Measurements from ENCODE around the gene CRYBB3.
"Not testable (repeated sequence)": the region's sequence is repeated elsewhere in the genome, so short reads cannot be mapped to it uniquely, and the experiment has no call there.

Gene CRYBB3

DNA sequence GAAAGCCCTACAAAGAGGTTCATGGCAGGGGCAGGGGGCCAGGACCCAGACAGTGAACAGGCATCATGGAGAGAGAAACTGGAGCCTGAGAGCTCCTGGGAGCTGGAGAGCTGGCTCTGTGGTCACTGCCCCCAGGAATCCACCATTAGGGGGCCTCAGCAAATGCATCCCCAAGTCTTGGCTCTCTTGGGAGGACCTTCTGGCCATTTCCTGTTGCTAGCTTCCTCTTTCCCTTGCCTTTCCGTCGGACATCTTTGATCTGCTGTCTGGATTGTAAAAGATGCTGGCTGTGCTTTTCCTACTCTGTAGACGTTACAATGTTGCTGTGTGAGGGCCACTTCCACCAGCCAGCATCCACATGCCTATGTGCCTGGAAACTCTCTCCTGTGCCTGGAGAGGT is 12.7 kb downstream of the CRYBB3 start:
- TF ChIP-seq POLR2AphosphoS5 (IDR thresholded peaks at IDR 0.05; ENCODE audit: low read depth, low read length), result no peak
- TF ChIP-seq POLR2A (IDR thresholded peaks at IDR 0.05; ENCODE audit: low read depth, low read length), result no peak
- no peak for TF ChIP-seq TAF1 (IDR thresholded peaks at IDR 0.05; ENCODE audit: borderline replicate concordance, low read depth, low read length)
- DNase-seq (ENCODE audit: insufficient read length), result no peak
- no peak for FAIRE-seq

DNA sequence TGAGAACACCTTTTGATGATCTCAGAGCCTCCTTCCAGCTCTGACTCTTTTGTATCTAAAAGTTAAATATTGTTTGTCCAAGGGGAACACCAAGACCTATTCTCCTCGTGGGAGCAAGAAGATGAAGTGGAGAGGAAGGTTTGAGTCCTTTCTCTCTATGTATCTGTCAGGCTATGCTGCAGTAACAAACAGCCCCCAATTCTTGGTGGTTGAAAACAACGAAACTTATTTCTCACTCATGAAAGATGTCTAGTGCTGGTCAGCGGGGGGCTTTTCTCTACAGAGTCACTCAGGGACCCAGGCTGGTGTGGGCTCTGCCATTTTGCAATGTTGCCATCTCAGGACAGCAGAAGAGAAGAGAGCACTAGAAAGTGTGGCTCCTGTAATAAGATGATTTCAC is 13.6 kb downstream of the CRYBB3 start:
- TF ChIP-seq TAF1 (IDR thresholded peaks at IDR 0.05; ENCODE audit: borderline replicate concordance, low read depth, low read length) (no peak), POLR2AphosphoS5 (IDR thresholded peaks at IDR 0.05; ENCODE audit: low read depth, low read length) (no peak), POLR2A (IDR thresholded peaks at IDR 0.05; ENCODE audit: low read depth, low read length) (no peak)
- FAIRE-seq (no peak), DNase-seq (ENCODE audit: insufficient read length) (no peak)

DNA sequence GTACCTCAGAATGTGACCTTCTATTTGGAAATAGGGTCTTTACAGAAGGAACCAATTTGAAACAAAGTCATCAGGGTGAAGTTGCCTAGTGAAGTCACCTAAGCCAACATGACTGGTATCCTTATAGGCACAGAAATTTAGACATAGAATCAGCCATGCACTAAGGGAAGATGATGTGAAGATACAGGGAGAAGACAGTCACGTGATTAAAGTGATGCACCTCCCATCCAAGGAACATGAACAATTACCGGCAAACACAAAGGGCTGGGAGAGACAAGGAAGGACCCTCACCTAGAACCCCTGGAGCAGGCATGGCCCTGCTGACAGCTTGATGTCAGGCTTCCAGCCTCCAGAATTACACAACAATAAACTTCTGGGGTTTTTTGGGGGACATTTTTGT is 16.6 kb downstream of the CRYBB3 start:
- DNase-seq (ENCODE audit: insufficient read length), result no peak
- TF ChIP-seq TAF1 (IDR thresholded peaks at IDR 0.05; ENCODE audit: borderline replicate concordance, low read depth, low read length), result no peak
- no peak for TF ChIP-seq POLR2A (IDR thresholded peaks at IDR 0.05; ENCODE audit: low read depth, low read length)
- no peak for TF ChIP-seq POLR2AphosphoS5 (IDR thresholded peaks at IDR 0.05; ENCODE audit: low read depth, low read length)
- FAIRE-seq, result no peak

DNA sequence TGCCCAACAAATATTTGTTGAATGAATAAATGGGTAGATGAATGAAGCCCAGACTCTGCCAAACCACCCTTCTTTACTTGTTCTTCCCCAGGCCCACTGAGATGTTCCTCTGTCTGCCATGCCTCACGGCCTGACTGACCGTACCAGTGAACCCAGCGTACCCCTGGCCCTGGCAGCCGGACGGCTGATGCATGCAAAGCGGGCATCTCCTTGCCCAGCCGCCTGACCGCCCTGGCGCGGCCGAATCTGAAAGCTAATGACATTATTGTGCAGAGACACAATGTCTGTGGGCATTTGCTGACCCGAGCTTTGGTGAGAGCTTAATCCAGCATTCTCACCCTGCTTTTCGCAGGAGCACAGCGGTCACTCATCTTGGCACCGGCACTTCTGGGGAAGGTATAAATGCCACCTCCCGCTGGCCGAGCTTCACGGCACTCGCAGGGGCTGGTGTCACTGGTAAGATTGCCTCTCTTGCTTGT is 19.6 kb downstream of the CRYBB3 start, which contains the start of gene CRYBB2:
TSS of gene CRYBB2 (plus strand) at position 429 of the 479 bp plus-strand sequence. CDS start 1,791 bp downstream, outside the sequence.
- no peak for DNase-seq (ENCODE audit: insufficient read length)
- FAIRE-seq, result no peak
- TF ChIP-seq POLR2AphosphoS5 (IDR thresholded peaks at IDR 0.05; ENCODE audit: low read depth, low read length), result no peak
- TF ChIP-seq TAF1 (IDR thresholded peaks at IDR 0.05; ENCODE audit: borderline replicate concordance, low read depth, low read length), result no peak
- no peak for TF ChIP-seq POLR2A (IDR thresholded peaks at IDR 0.05; ENCODE audit: low read depth, low read length)

DNA sequence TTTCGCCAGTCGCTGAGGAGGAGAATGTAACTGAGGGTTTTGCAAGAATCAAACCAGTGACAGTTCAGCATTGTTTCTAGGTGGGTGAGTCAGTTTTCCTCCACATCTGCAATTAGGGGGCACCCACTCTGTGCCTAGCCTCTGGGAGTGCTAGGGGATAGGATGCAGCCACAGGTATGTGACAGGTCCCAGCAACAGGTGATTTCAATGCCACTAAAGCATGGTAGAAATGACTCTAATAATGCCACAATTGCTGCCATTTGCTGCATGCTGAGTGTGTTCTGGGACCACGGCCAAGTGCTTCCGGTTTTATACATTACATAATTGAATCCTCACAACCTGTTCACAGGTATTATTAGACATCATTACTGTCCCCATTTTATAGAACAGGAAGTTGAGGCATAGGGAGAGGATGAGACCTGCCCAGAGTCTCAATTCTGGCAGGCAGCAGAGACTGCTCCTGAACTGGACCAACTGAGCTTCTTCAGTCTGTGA is 20.3 kb downstream of the CRYBB3 start:
- FAIRE-seq, result no peak
- TF ChIP-seq POLR2A (IDR thresholded peaks at IDR 0.05; ENCODE audit: low read depth, low read length) (no peak), TAF1 (IDR thresholded peaks at IDR 0.05; ENCODE audit: borderline replicate concordance, low read depth, low read length) (no peak), POLR2AphosphoS5 (IDR thresholded peaks at IDR 0.05; ENCODE audit: low read depth, low read length) (no peak)
- DNase-seq (ENCODE audit: insufficient read length), result no peak

DNA sequence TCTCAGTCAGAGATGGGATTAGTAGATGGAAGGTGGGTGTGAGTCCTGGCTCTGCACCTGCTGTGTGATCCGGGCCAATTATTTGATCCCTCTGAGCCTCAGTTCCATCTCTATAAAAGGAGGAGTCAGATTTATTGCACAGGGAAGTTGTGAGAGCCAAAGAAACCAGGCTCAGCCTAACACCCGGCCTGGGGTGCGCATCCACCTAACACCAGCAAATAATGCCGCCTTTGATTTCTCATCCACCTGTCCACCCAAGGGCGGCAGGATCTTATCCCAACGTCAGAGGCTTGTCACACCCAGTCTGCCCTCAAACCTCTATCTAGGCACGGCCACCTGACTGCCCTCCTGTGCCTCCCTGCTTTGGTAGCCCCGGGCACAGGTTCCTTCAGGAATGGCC is 22.1 kb downstream of the CRYBB3 start:
- DNase-seq (ENCODE audit: insufficient read length) (no peak), FAIRE-seq (no peak)
- no peak for TF ChIP-seq TAF1 (IDR thresholded peaks at IDR 0.05; ENCODE audit: borderline replicate concordance, low read depth, low read length)
- no peak for TF ChIP-seq POLR2AphosphoS5 (IDR thresholded peaks at IDR 0.05; ENCODE audit: low read depth, low read length)
- no peak for TF ChIP-seq POLR2A (IDR thresholded peaks at IDR 0.05; ENCODE audit: low read depth, low read length)

DNA sequence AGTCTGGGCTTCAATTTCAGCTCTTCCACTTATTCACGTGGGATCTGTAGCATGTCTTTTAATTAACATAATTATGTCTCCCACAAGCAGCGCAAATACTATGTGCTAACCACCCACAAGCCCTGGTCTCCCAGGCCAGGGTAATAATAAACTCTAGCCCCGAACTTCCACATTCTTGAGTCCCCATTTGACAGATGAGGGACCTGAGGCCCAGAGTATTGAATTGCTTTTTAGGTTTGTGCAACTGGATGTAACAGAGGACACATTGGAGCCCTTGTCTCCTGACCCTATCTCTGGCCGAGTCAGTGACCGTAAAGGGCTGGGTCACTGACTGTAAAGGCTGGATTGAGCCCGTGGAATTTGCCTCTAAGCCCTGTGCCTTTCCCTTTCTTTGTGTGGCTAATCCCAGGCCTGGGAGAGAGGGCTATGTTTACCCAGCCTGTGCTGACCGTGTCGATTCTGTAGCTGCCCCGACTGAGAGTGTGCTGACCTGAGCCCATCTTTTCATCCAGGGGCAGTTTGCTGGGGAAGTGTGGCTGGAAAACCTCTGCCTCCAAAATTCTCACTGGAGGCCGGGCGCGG is 23.7 kb downstream of the CRYBB3 start:
- FAIRE-seq, result no peak
- DNase-seq (ENCODE audit: insufficient read length), result no peak

DNA sequence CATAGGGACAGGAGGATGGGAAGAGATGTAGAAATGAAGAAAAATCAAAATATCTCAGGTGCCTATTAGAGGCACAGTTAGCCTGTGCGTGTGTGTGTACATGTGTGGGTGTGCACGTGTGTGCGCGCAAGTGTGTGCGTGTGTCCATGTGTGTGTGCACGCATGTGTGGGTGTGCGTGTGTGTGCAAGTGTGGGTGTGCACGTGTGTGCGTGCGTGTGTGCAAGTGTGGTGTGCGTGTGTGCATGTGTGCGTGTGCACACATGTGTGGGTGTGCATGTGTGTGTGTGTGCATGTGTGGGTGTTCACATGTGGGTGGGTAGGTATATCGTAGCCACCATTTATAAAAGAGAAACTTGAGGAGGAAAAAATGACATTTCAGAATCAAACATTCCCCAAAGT is 29.2 kb downstream of the CRYBB3 start:
- no peak for FAIRE-seq
- DNase-seq (ENCODE audit: insufficient read length), result no peak
- no peak for TF ChIP-seq POLR2AphosphoS5 (IDR thresholded peaks at IDR 0.05; ENCODE audit: low read depth, low read length)

More for the DNA sequence above, 23.7 kb downstream of the CRYBB3 start:
- TF ChIP-seq POLR2A (IDR thresholded peaks at IDR 0.05; ENCODE audit: low read depth, low read length) (no peak), TAF1 (IDR thresholded peaks at IDR 0.05; ENCODE audit: borderline replicate concordance, low read depth, low read length) (no peak), POLR2AphosphoS5 (IDR thresholded peaks at IDR 0.05; ENCODE audit: low read depth, low read length) (no peak)

DNA sequence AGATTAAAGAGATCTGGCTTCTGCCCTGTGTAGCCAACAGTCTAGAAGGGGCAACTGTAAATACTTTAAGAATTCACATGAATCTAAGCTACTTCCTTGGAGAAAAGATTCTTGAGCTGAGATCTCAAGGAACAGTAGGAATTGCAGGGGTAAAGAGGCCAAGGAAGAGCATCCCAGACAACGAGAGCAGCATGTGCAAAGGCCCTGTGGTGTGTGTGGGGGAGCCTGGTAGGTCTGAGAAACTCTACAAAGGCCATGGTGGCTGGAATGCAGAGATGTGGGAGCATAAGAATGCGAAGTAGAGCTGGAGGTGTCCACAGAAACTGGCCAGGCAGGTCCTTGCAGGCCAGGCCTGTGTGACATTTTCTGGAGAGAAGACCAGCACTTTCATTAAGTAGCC is 31.1 kb downstream of the CRYBB3 start:
- not testable (repeated sequence) for DNase-seq (ENCODE audit: insufficient read length); FAIRE-seq

DNA sequence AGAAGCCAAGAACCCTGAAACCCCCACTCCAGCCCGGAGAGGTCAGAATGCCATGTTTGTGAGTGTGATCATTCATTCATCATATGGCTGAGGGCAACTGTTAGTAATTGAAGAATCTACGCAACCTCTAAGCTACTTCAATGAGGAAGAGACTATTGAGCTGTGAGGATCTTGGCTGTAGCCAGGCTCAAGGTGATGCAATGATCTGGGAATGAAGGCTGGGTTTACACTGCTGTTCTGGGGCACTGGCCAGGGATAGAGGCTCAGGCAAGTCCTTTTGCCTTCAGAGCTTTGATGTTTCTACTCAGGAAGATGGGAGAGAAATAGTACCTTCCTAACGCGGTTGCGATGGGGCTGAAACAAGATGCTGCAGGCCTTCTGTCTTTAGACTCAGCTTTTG is 32.6 kb downstream of the CRYBB3 start:
- no peak for DNase-seq (ENCODE audit: insufficient read length)
- no peak for TF ChIP-seq POLR2A (IDR thresholded peaks at IDR 0.05; ENCODE audit: low read depth, low read length)
- TF ChIP-seq POLR2AphosphoS5 (IDR thresholded peaks at IDR 0.05; ENCODE audit: low read depth, low read length), result no peak
- TF ChIP-seq TAF1 (IDR thresholded peaks at IDR 0.05; ENCODE audit: borderline replicate concordance, low read depth, low read length), result no peak

DNA sequence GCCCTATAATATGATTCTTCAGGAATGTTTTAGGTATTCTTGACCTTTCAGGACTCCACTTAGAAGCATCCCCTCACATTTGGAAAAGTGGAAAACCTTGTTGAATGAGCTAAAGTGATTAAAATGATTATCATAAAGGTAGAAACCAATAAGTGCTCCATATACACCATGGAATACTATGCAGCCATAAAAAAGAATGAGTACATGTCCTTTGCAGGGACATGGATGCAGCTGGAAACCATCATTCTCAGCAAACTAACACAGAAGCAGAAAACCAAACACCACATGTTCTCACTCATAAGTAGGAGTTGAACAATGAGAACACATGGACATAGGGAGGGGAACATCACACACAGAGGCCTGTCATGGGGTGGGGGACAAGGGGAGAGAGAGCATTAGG is 34.0 kb downstream of the CRYBB3 start:
- FAIRE-seq; DNase-seq (ENCODE audit: insufficient read length): not testable (repeated sequence)

More for the DNA sequence above, 32.6 kb downstream of the CRYBB3 start:
- FAIRE-seq, result no peak

DNA sequence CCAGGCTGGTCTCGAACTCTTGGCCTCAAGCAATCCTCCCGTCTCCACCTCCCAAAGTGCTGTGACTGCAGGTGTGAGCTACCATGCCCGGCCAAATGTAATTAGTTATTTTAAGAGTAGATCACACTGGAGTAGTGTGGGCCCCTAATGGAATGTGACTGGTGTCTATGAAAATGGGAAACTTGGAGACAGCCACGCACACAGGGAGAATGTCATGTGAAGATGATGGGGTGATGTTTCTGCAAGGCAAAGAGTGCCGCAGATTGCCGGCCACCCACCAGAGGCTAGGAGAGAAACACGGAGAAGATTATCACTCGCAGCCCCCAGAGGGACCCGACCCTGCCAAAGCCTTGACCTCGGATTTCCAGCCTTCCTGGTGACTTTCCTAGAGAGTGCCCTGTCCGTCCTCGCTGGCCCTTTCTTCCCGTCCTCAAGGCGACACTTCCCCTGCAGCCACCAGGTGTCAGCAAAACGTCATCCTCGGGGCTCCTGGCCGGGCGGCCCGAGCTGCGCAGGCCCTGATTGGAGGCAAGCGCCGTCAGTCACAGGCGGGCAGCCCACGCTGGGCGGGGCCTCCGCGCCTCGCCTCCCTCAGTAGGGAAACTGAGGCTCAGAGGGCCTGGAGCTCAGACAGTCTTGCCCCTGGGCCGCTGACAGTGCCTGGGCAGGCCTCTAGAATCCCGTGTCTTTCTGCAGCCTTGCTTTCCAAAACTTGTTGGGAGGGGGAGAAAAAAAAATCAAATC is 36.1 kb downstream of the CRYBB3 start:
- DNase-seq (ENCODE audit: insufficient read length), result peak; percentile 96
- FAIRE-seq, result peak; percentile 75
- TF ChIP-seq POLR2A (IDR thresholded peaks at IDR 0.05; ENCODE audit: low read depth, low read length) (no peak), POLR2AphosphoS5 (IDR thresholded peaks at IDR 0.05; ENCODE audit: low read depth, low read length) (no peak), TAF1 (IDR thresholded peaks at IDR 0.05; ENCODE audit: borderline replicate concordance, low read depth, low read length) (no peak)
